ENCODE data around the gene PACRG.

DNA sequence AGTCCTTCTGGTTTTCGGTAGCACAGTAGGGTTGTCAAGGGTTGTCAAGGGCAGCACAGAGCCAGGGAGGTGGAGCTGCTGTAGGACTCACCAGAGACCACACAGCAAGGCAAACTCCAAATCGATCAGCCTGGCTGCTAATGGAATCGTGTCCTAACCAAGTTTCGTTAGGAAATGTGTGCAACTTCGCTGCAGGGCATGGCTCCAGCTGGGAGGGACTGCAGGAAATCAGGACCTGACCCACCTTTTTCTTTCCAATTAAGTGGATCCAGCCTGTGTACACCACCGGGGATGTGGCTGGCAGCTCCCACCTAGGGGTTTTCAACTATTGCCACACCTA lies 435.1 kb downstream of the PACRG start:
- TF ChIP-seq GLIS3 (CRISPR knock-in tag; IDR thresholded peaks at IDR 0.05) (no peak), TOX (CRISPR knock-in tag; IDR thresholded peaks at IDR 0.05; ENCODE audit: borderline replicate concordance) (no peak), ZFP3 (CRISPR knock-in tag; IDR thresholded peaks at IDR 0.05) (no peak), ARNTL (CRISPR knock-in tag; IDR thresholded peaks at IDR 0.05; ENCODE audit: borderline replicate concordance, low read depth) (no peak), ZNF70 (CRISPR knock-in tag; IDR thresholded peaks at IDR 0.05) (no peak), ZFP30 (CRISPR knock-in tag; IDR thresholded peaks at IDR 0.05) (no peak)
- TF ChIP-seq, protein P1, sequence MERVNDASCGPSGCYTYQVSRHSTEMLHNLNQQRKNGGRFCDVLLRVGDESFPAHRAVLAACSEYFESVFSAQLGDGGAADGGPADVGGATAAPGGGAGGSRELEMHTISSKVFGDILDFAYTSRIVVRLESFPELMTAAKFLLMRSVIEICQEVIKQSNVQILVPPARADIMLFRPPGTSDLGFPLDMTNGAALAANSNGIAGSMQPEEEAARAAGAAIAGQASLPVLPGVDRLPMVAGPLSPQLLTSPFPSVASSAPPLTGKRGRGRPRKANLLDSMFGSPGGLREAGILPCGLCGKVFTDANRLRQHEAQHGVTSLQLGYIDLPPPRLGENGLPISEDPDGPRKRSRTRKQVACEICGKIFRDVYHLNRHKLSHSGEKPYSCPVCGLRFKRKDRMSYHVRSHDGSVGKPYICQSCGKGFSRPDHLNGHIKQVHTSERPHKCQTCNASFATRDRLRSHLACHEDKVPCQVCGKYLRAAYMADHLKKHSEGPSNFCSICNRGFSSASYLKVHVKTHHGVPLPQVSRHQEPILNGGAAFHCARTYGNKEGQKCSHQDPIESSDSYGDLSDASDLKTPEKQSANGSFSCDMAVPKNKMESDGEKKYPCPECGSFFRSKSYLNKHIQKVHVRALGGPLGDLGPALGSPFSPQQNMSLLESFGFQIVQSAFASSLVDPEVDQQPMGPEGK (CRISPR knock-in tag; IDR thresholded peaks at IDR 0.05; ENCODE audit: borderline replicate concordance), result no peak
- TF ChIP-seq, protein P2, sequence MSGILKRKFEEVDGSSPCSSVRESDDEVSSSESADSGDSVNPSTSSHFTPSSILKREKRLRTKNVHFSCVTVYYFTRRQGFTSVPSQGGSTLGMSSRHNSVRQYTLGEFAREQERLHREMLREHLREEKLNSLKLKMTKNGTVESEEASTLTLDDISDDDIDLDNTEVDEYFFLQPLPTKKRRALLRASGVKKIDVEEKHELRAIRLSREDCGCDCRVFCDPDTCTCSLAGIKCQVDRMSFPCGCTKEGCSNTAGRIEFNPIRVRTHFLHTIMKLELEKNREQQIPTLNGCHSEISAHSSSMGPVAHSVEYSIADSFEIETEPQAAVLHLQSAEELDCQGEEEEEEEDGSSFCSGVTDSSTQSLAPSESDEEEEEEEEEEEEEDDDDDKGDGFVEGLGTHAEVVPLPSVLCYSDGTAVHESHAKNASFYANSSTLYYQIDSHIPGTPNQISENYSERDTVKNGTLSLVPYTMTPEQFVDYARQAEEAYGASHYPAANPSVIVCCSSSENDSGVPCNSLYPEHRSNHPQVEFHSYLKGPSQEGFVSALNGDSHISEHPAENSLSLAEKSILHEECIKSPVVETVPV (CRISPR knock-in tag; IDR thresholded peaks at IDR 0.05), result no peak
- TF ChIP-seq, protein P3, sequence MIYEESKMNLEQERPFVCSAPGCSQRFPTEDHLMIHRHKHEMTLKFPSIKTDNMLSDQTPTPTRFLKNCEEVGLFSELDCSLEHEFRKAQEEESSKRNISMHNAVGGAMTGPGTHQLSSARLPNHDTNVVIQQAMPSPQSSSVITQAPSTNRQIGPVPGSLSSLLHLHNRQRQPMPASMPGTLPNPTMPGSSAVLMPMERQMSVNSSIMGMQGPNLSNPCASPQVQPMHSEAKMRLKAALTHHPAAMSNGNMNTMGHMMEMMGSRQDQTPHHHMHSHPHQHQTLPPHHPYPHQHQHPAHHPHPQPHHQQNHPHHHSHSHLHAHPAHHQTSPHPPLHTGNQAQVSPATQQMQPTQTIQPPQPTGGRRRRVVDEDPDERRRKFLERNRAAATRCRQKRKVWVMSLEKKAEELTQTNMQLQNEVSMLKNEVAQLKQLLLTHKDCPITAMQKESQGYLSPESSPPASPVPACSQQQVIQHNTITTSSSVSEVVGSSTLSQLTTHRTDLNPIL (CRISPR knock-in tag; IDR thresholded peaks at IDR 0.05; ENCODE audit: low read depth), result no peak
